TTC549 (cell line): ENCODE measurements around the gene STXBP5.
A peak's percentile ranks its signal among the peaks of the same experiment; 100 is the strongest.

ENCODE experiments used
- FAIRE-seq: peaks from 2 replicates; lab custom pipeline; 2012; peaks lifted over from hg19 to GRCh38; lab: Jason Lieb, UNC

The STXBP5 gene

DNA sequence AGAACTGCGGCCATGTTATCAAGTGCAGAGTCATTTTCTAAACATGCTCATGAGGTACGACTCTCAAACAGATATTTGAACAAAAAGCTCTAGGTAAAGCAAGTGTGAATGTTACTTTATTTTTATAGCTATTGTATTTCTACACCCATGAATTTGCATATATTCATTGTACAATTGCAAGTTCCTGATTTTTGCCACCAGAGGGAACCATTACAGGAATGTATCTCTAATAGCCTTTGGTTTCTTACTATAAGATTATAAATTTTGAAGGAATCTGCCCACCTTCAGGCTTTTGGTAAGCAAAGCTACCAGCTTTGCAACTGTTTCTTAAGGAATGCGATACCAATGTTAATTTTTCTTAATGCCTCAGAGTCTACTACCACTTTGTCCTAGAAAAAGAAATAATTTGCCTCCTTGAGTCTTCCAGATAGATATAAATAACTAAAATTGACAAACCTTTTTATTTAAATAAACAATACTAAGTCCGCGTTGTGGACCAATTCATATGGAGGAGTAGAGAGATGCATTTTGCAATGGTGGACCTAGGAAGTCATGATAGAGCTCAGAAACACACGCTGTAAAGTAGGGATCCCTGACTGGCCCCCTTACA lies 178.8 kb downstream of the STXBP5 start:
- FAIRE-seq = no peak

DNA sequence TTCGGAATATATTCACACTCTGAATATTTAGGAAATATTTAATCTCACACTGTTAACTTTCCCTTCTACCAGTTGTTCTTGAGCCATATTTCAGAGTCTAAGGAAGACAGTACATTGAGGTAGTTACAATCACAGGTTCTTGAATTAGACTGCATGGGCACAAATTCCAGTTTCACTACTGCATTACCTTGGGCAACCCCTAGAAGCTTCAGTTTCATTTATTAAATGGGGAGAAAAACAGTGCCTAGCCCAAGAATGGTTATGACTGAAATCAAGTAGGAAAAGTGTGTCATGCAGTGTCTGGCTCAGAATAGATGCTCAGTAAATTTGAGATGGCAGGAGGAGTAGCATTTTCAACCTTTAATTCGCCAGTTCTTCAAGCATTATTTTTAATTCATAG lies 179.8 kb downstream of the STXBP5 start:
- FAIRE-seq = no peak

- no peak for FAIRE-seq
These were observed 180.8 kb downstream of the STXBP5 start for GRCh38 chr6:147384737-147385710.

DNA sequence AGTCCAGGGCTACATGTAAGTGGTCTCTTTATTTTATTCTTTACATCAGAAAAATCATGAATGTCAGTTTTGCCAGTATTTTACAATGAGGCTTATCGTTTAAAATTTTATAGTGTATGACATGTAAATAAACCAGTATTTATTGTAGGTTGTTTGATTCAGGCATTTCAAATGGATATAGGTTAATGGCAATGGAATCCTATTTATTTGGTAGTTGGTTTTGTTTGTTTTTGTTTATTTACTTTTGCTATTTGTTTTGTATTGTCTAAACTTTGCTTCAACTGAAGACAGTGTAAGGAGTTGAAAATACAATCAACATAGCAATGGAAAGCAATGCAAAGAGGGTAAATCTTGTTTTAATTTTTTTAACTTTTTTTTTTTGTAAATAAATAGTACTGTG lies 185.2 kb downstream of the STXBP5 start:
- no peak for FAIRE-seq

GRCh38 chr6:147390909-147391536 lies 186.8 kb downstream of the STXBP5 start:
- FAIRE-seq = peak; percentile 80

- no peak for FAIRE-seq
These were observed 188.9 kb downstream of the STXBP5 start for GRCh38 chr6:147392917-147393625.

GRCh38 chr6:147395158-147395557 lies 190.9 kb downstream of the STXBP5 start:
- no peak for FAIRE-seq

GRCh38 chr6:147397306-147397705 lies 193.1 kb downstream of the STXBP5 start:
- no peak for FAIRE-seq

GRCh38 chr6:147400968-147401367 lies 196.8 kb downstream of the STXBP5 start:
- FAIRE-seq = no peak

DNA sequence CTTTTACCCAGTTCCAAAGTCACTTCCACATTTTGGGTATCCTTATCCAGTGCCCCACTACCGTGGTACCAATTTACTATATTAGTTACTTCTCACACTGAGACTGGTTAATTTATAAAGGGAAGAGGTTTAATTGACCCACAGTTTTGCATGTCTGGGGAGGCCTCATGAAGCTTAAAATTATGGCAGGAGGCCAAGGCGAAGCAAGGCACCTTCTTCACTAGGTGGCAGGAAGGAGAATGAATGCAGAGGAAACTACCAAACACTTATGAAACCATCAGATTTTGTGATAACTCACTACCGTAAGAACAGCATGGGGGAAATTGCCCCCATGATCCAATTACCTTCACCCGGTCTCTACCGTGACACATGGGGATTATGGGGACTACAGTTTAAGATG lies 197.6 kb downstream of the STXBP5 start:
- no peak for FAIRE-seq

GRCh38 chr6:147406783-147407182 lies 202.6 kb downstream of the STXBP5 start:
- FAIRE-seq = no peak

GRCh38 chr6:147407571-147407970 lies 203.4 kb downstream of the STXBP5 start:
- FAIRE-seq = no peak

- no peak for FAIRE-seq
These were observed 212.4 kb downstream of the STXBP5 start for GRCh38 chr6:147416622-147417021.

DNA sequence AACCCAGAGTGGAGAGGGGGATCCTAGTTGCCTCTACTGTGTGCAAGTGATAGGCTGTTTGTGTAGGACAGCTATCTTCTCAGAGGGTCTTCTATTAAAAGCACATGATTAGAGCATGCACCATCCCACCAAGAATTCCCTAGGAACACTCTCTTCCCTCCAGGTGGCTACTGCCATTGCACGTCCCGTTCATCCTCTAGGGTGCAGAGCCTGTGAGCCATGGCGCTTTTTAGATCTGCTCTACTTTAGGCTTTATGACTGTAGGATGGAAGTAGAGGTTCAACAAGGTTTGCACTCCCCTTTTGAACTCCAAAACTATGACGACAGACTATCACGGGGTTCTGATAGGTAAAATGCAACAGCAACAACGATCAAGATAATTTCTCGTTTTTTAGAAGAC lies 213.7 kb downstream of the STXBP5 start:
- FAIRE-seq = no peak

GRCh38 chr6:147418523-147418922 lies 214.3 kb downstream of the STXBP5 start:
- no peak for FAIRE-seq

DNA sequence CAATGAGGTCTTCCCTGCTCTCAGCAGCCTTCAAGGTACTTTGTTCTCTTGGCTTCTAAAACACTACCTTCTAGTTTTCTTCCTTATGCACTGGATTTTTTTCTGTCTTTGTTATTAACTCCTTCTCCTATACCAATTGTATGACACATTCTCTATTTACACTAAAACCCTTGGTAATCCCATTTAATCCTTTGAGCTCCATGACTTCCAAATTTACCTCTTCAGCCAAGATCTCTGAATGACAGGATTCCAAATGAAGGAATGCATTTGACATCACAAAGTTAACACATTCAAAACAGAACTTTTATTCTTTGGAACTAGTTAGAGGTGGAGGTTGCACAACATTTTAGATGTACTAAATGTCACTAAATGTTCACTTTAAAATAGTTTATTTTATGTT lies 217.7 kb downstream of the STXBP5 start:
- no peak for FAIRE-seq

DNA sequence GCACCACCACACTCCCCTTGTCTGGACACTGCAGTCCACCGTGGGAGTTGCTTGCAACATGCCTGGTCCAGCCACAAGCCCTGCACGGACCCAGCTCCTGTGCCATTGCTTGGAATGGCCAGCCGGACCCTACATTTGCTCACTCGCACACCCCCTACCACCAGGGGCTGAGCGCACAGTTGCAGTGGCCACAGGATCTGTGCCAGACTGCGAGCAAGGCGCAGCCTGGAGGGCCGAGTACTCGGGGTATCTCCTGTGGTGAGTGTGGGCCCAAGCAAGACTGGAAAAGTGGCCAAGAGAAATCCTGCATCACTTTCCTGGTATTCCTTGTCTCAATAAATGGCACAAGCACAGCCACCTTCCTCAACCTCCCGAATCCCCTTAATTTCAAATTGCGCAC lies 218.9 kb downstream of the STXBP5 start:
- no peak for FAIRE-seq

GRCh38 chr6:147429794-147430193 lies 225.6 kb downstream of the STXBP5 start:
- FAIRE-seq = no peak

- FAIRE-seq = no peak
These were observed 226.6 kb downstream of the STXBP5 start for GRCh38 chr6:147430811-147431210.

GRCh38 chr6:147434076-147434475 lies 229.9 kb downstream of the STXBP5 start:
- FAIRE-seq = no peak

DNA sequence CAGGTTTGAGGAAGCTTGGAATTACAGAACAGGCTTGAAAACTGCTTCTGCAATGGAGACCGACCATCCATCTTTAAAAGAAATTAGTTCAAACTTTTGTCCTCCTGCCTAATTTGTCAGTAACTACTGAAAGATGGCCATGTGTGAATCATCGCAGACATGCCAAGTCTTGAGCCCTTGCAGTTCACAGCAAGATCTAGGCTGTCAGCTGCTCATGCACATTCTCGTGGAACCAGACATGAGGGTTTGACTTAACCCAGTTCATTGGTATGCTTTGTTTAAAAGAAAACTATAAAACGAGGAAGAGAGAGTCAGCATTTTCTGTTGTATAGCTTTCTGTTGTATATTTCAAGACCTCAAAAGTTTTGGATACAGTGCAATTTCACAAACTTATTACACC lies 230.3 kb downstream of the STXBP5 start:
- FAIRE-seq = no peak

- FAIRE-seq = no peak
These were observed 233.4 kb downstream of the STXBP5 start for GRCh38 chr6:147437615-147438014.
